SK-N-MC (cell line): Measurements from ENCODE around the gene PSMD11.

Experiments
- DNase-seq: peaks from one replicate; pipeline ENCODE4 v3.0.0-alpha.2; 2011; ENCODE audit warnings: low read depth, low spot score
- H3K27ac ChIP-seq: fragments of 200-600 bp; sonication (generic); 2 replicates; pipeline ENCODE4 v1.5.1; 2016; ENCODE audit warnings: mixed run types
- H3K36me3 ChIP-seq: fragments of 200-600 bp; sonication (generic); 2 replicates; pipeline ENCODE4 v1.6.1; 2017; ENCODE audit warnings: antibody characterized with exemption, low read length, mixed read lengths; ENCODE audit not compliant: insufficient read depth
- H3K4me3 ChIP-seq: fragments of 200-600 bp; sonication (generic); 2 replicates; pipeline ENCODE4 v1.5.1; 2016
- H3K9ac ChIP-seq: fragments of 200-600 bp; sonication (generic); 2 replicates; pipeline ENCODE4 v1.8.0; 2017; ENCODE audit warnings: mixed run types, mixed read lengths; ENCODE audit not compliant: insufficient read length
- H3K9me3 ChIP-seq: fragments of 200-600 bp; sonication (generic); 2 replicates; pipeline ENCODE4 v1.6.1; 2017; ENCODE audit warnings: low read depth, mild to moderate bottlenecking, antibody characterized with exemption, low read length, moderate library complexity, mixed read lengths
- EZH2 ChIP-seq: fragments of 200-600 bp; sonication (generic); IDR thresholded peaks from one replicate; pipeline ENCODE4 v1.6.1; 2017; ENCODE audit warnings: antibody characterized with exemption
- FOXP2 ChIP-seq: optimal IDR thresholded peaks from 2 replicates; pipeline ENCODE3; 2011; ENCODE audit warnings: mild to moderate bottlenecking, moderate library complexity; ENCODE audit not compliant: insufficient read depth; ENCODE audit errors: extremely low read length, control extremely low read depth
- POLR2AphosphoS5 ChIP-seq: IDR thresholded peaks from 2 replicates; pipeline ENCODE4 v1.6.1; 2012; ENCODE audit warnings: mild to moderate bottlenecking, low read depth, low read length, borderline replicate concordance

Gene PSMD11

DNA sequence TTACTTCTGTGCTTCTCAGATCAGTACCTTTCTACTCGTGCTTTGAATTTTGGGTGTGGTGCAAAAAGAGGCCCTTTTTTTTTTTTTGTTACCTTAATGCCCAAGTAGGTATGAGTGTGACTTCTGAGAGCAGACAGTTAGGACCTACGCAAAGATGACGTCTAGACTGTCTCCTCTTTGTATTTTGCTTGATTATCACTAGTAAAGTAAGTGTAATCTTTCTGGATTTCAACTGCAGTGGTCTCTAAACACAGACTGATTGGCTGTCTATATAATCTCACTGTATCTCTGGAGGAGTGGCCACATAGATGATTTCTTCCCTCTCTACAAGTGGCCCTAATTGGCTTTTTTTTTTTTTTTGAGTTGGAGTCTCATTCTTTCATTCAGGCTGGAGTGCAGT is 30.9 kb downstream of the PSMD11 start:
- no peak overlapping the region for H3K27ac ChIP-seq
- TF ChIP-seq EZH2 (no peak), FOXP2 (no peak), POLR2AphosphoS5 (no peak)
- no peak overlapping the region for H3K4me3 ChIP-seq
- no peaks in the 10 kb centered on the region for H3K9me3 ChIP-seq
- no peak for DNase-seq
- peaks cover 93% of the 10 kb centered on the region for H3K36me3 ChIP-seq
- H3K9ac ChIP-seq, result no peak overlapping the region

GRCh38 chr17:32477220-32477619 is 32.9 kb downstream of the PSMD11 start:
- Histone ChIP-seq H3K36me3 (peaks cover 92% of the 10 kb centered on the region), H3K9ac (no peak overlapping the region), H3K27ac (peak overlapping the region; percentile 17; the same call in 1 of the 2 replicates), H3K4me3 (no peak overlapping the region), H3K9me3 (no peaks in the 10 kb centered on the region)
- no peak for DNase-seq
- TF ChIP-seq POLR2AphosphoS5, result no peak
- no peak for TF ChIP-seq FOXP2
- no peak for TF ChIP-seq EZH2

DNA sequence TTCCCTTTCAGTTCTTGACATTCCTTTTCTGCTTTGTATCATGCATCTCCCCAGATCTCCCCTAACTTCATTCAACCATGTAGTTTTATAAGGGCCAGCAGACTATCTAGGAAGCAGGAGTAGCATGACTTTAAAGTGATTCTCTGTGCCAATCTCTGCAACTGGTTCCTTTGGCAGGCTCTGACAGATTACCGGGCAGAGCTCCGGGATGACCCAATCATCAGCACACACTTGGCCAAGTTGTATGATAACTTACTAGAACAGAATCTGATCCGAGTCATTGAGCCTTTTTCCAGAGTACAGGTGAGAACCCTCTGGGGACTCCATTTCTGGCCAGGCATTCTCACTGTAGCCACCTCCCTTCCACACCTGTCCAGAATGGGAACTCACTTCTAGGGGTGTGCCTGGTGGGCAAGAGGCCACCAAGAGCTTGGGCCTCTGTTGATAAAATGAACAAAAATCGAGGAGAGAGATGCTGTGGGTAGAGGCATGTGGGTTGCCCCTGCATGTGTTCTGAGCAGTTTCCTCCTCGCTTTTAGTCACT is 34.8 kb downstream of the PSMD11 start:
- Histone ChIP-seq H3K27ac (no peak overlapping the region), H3K4me3 (no peak overlapping the region), H3K36me3 (peaks cover 85% of the 10 kb centered on the region), H3K9me3 (no peaks in the 10 kb centered on the region), H3K9ac (no peak overlapping the region)
- TF ChIP-seq POLR2AphosphoS5 (no peak), EZH2 (no peak), FOXP2 (no peak)
- DNase-seq, result no peak

DNA sequence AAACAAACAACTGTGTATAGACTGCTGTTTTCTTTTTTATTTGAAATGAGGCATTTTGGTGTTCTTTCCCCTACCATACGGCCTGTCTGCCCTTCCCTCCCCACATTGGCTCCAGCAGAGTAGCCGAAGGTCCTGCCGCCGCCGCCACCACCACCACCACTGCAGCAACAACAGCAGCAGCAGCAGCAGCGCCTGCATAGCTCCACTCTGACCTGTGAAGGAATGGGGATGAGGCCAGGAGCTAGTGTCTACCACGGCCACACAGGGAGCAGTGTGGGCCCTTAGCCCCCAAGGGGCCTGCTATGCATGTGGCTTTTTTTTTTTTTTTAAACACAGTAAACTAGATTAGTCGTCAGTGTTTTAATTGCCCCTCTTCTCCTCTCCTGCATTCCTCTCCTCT is 36.9 kb downstream of the PSMD11 start:
- H3K27ac ChIP-seq, result peak overlapping the region; percentile 78

DNA sequence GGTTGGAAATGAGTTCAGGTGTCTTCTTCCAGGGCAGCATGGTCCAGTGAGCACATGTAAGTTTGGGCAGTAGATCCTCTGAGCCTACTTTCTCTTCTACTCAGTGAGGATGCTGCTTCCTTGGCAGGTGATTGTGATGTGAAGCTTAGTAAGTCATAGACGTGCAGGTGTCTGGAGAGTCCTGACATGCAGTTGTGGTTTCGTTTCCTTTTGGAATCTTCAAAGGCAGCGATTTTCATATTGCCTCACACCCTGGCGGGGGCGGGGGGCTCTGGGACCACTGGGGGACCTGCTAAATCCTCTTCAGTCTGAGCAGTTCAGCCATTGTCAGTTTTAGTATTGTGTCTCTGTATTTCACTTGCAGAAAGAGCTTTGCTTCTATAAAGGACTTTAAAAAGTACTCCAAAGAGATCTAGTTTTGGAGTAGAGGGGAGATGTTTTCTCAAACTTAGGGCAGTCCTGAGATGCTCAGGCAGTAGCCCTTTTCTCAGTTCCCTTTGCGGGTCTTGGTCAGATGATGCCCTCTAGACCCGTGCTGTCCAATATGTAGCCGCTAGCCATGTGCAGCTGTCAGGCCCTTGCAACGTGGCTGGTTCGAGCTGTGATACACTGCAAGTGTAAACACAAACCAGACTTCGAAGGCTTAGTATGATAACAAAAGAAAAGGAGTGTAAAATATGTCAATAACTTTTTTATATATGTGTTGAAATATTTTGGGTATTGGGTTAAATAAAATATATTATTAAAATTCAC is 38.4 kb downstream of the PSMD11 start:
- no peak for TF ChIP-seq POLR2AphosphoS5
- TF ChIP-seq FOXP2, result no peak
- TF ChIP-seq EZH2, result no peak
- DNase-seq, result no peak
- no peak overlapping the region for H3K9ac ChIP-seq
- H3K4me3 ChIP-seq, result no peak overlapping the region
- peak overlapping the region; percentile 78 for H3K27ac ChIP-seq
- H3K9me3 ChIP-seq, result no peaks in the 10 kb centered on the region
- peaks cover 51% of the 10 kb centered on the region for H3K36me3 ChIP-seq

More for the DNA sequence above, 36.9 kb downstream of the PSMD11 start:
- H3K9me3 ChIP-seq, result no peaks in the 10 kb centered on the region
- no peak overlapping the region for H3K9ac ChIP-seq
- H3K36me3 ChIP-seq, result peaks cover 64% of the 10 kb centered on the region
- TF ChIP-seq FOXP2 (no peak), EZH2 (no peak)
- no peak for DNase-seq
- H3K4me3 ChIP-seq, result no peak overlapping the region

DNA sequence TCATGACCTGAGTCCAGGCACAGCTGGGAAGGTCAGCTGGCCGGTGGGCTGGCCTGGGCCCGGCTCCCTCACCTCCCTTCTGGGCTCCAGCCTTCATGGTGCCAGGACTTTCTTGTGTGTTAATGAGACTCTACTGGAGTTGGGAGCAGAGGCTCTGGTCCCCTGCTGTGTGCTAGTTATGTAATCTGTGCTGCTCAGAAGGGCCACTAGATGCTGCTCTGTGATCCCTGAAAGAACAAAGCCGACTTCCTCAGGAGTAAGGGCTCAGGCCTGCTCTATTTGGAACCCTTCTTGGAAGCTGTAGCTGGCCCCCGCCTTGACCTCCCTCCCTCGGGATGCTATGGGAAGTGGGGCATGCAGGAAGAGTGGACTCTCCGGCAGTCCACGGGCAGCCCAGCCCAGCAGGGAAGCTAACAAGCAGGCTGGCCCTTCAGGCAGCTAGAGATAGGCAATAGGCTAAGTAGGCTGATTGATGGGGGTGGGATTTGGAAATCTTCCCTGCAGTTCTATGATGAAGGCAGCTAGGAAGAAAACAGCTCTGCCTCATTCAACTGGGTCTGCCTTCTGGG is 39.2 kb downstream of the PSMD11 start:
- Histone ChIP-seq H3K4me3 (no peak overlapping the region), H3K36me3 (peaks cover 51% of the 10 kb centered on the region), H3K9ac (no peak overlapping the region), H3K9me3 (no peaks in the 10 kb centered on the region), H3K27ac (peak overlapping the region; percentile 48)
- peak; percentile 61 for DNase-seq
- TF ChIP-seq FOXP2 (no peak), EZH2 (no peak), POLR2AphosphoS5 (peak; percentile 29; the same call in 1 of the 2 replicates)

DNA sequence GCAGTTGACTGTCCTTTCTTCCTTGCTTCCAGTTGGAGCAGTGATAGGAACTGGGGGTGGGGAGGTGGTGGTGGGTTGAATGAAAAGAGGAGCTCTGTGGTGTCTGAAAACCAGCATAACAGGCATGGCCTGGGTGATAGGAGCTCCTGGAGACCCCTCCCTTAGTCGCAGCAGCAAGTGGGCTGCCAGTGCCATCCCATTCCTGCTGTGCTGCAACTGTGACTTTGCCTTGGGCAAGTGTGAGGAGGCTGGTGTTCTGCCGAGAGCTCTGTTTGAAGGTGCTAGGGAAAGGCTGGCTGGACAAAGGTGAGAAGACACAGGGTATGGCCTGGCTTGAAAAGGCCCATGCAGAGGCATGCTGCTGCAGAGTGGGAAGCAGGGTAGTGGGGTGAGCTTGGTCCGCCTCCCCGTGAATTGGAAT is 39.7 kb downstream of the PSMD11 start:
- no peaks in the 10 kb centered on the region for H3K9me3 ChIP-seq
- H3K36me3 ChIP-seq, result peaks cover 51% of the 10 kb centered on the region
- H3K4me3 ChIP-seq, result no peak overlapping the region
- H3K27ac ChIP-seq, result peak overlapping the region; percentile 48
- TF ChIP-seq FOXP2, result no peak
- no peak for TF ChIP-seq EZH2
- 0 out of 2 replicates have a peak, but pooled peaks have one; percentile 11 for TF ChIP-seq POLR2AphosphoS5
- no peak overlapping the region for H3K9ac ChIP-seq
- no peak for DNase-seq

DNA sequence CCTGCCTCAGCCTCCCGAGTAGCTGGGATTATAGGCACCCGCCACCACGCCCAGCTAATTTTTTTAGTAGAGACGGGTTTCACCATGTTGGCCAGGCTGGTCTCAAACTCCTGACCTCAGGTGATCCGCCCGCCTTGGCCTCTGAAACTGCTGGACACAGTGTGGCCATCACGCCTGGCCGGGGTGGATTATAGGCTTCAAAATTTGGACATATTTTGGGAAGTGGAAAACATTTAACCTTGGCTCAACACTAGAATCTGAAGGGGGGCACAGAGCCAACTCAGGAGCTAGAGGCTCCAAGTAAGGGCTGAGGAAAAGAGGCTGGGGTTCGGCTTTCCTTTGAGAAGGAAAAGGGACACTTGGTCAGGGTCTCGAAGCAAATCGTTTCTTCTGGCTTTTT is 40.3 kb downstream of the PSMD11 start:
- DNase-seq, result no peak
- Histone ChIP-seq H3K36me3 (peaks cover 51% of the 10 kb centered on the region), H3K4me3 (no peak overlapping the region), H3K9me3 (no peaks in the 10 kb centered on the region), H3K27ac (no peak overlapping the region), H3K9ac (no peak overlapping the region)
- TF ChIP-seq POLR2AphosphoS5 (no peak), EZH2 (no peak), FOXP2 (no peak)
